IMR-90 (cell line): ENCODE results near the gene HOXD3. TPM values are rescaled to one million over a fixed set of nuclear protein-coding genes. Genes with fewer than 3 reads are reported as not detected.

ENCODE experiments used
- ATAC-seq: fragments of 200-7000 bp; cut with Tn5 transposase; 2 replicates; pipeline ENCODE4 v1.9.1; 2020; ENCODE audit warnings: low read depth, mild to moderate bottlenecking, moderate library complexity
- BruUV-seq: library from RNA; stranded (reverse); fragments of 400-500 nt; replicated peaks from 2 replicates; lab custom pipeline; 2021; lab: Mats Ljungman, UMichigan
- CTCF ChIA-PET: fragments of 300-600 bp; formaldehyde crosslinking; extraction: SDS; loops from one replicate; lab custom pipeline; 2021; ENCODE audit warnings: antibody characterized with exemption; lab: Yijun Ruan, JAX
- POLR2A ChIA-PET: fragments of 300-600 bp; sonication (Branson Sonifier 250); formaldehyde crosslinking; loops from one replicate; lab custom pipeline; 2022; ENCODE audit warnings: antibody characterized with exemption; ENCODE audit not compliant: unreplicated experiment; lab: Charles Lee
- DNase-seq: peaks from one replicate; pipeline ENCODE4 v3.0.0; 2013
- H2AFZ ChIP-seq: replicated peaks from 2 replicates; pipeline ENCODE3; 2013; ENCODE audit warnings: low read length, mild to moderate bottlenecking; ENCODE audit not compliant: poor library complexity
- H2AK5ac ChIP-seq: 2 replicates; pipeline ENCODE4 v1.6.1; 2013; ENCODE audit warnings: low read depth, low read length, inconsistent platforms
- H2AK9ac ChIP-seq: replicated peaks from 2 replicates; pipeline ENCODE3; 2013; ENCODE audit warnings: mild to moderate bottlenecking, low read depth, low read length, moderate library complexity; ENCODE audit not compliant: poor library complexity
- H2BK120ac ChIP-seq: 2 replicates; pipeline ENCODE4 v1.6.1; 2013; ENCODE audit warnings: low read depth, low read length, inconsistent platforms
- H2BK15ac ChIP-seq: 3 replicates; pipeline ENCODE4 v1.6.1; 2013; ENCODE audit warnings: low read depth, low read length, inconsistent platforms
- H2BK20ac ChIP-seq: 2 replicates; pipeline ENCODE4 v1.6.1; 2013; ENCODE audit warnings: low read depth, mild to moderate bottlenecking, inconsistent platforms, low read length, moderate library complexity
- H2BK5ac ChIP-seq: 2 replicates; pipeline ENCODE4 v1.6.1; 2013; ENCODE audit warnings: mild to moderate bottlenecking, low read depth, low read length, inconsistent platforms; ENCODE audit not compliant: poor library complexity, severe bottlenecking
- H3K14ac ChIP-seq: replicated peaks from 2 replicates; pipeline ENCODE4 v1.6.1; 2013; ENCODE audit warnings: low read depth, low read length, inconsistent platforms
- H3K18ac ChIP-seq: 2 replicates; pipeline ENCODE4 v1.6.1; 2013; ENCODE audit warnings: low read depth, low read length, control low read depth
- H3K23ac ChIP-seq: 2 replicates; pipeline ENCODE4 v1.6.1; 2013; ENCODE audit warnings: low read depth, low read length, inconsistent platforms
- H3K27ac ChIP-seq: 2 replicates; pipeline ENCODE4 v1.5.1; 2013; ENCODE audit warnings: mild to moderate bottlenecking, control low read depth, low read length; ENCODE audit not compliant: insufficient read depth
- H3K27me3 ChIP-seq: 2 replicates; pipeline ENCODE4 v1.6.1; 2013; ENCODE audit warnings: low read length; ENCODE audit not compliant: control insufficient read depth, insufficient read depth
- H3K36me3 ChIP-seq: 2 replicates; pipeline ENCODE4 v1.6.1; 2013; ENCODE audit warnings: low read length, mixed read lengths; ENCODE audit not compliant: control insufficient read depth, insufficient read depth
- H3K4ac ChIP-seq: 2 replicates; pipeline ENCODE4 v1.6.1; 2013; ENCODE audit warnings: low read depth, low read length, inconsistent platforms
- H3K4me1 ChIP-seq: 2 replicates; pipeline ENCODE4 v1.6.1; 2013; ENCODE audit warnings: low read length, mixed read lengths; ENCODE audit not compliant: control insufficient read depth, insufficient read depth
- H3K4me2 ChIP-seq: 2 replicates; pipeline ENCODE4 v1.6.1; 2013; ENCODE audit warnings: low read depth, mild to moderate bottlenecking, control low read depth, low read length, moderate library complexity
- H3K4me3 ChIP-seq: 2 replicates; pipeline ENCODE4 v1.5.1; 2013; ENCODE audit warnings: low read depth, mild to moderate bottlenecking, control low read depth, low read length, moderate library complexity; ENCODE audit not compliant: insufficient read depth
- H3K56ac ChIP-seq: 2 replicates; pipeline ENCODE4 v1.6.1; 2013; ENCODE audit warnings: low read length, inconsistent platforms; ENCODE audit not compliant: insufficient read depth; ENCODE audit errors: extremely low read depth
- H3K79me1 ChIP-seq, 2 experiments: 2 replicates each; pipeline ENCODE4 v1.6.1; 2013; ENCODE audit warnings: low read length in 2 of 2, inconsistent platforms in 1 of 2, low read depth in 1 of 2
- H3K9ac ChIP-seq: 2 replicates; pipeline ENCODE4 v1.6.1; 2013; ENCODE audit warnings: low read depth, low read length, control low read depth
- H3K9me1 ChIP-seq: 2 replicates; pipeline ENCODE4 v1.6.1; 2013; ENCODE audit warnings: low read length, inconsistent platforms; ENCODE audit not compliant: insufficient read depth
- H3K9me3 ChIP-seq: 2 replicates; pipeline ENCODE4 v1.6.1; 2013; ENCODE audit warnings: low read length; ENCODE audit not compliant: control insufficient read depth, insufficient read depth
- H4K20me1 ChIP-seq: 2 replicates; pipeline ENCODE4 v1.6.1; 2013; ENCODE audit warnings: low read length, inconsistent platforms; ENCODE audit not compliant: insufficient read depth
- H4K5ac ChIP-seq: 2 replicates; pipeline ENCODE4 v1.6.1; 2013; ENCODE audit warnings: mild to moderate bottlenecking, low read depth, low read length, control low read depth
- H4K8ac ChIP-seq, 2 experiments: 2 replicates each; pipeline ENCODE4 v1.6.1; 2013; ENCODE audit warnings: low read depth in 2 of 2, low read length in 2 of 2, control low read depth in 1 of 2, inconsistent platforms in 1 of 2
- H4K91ac ChIP-seq: 2 replicates; pipeline ENCODE4 v1.6.1; 2013; ENCODE audit warnings: low read depth, low read length, inconsistent platforms; ENCODE audit not compliant: insufficient read depth
- BHLHE40 ChIP-seq: fragments of 150-350 bp; IDR thresholded peaks from 2 replicates; pipeline ENCODE4 v1.6.1; 2016; ENCODE audit warnings: mild to moderate bottlenecking, low read depth, low read length
- CEBPB ChIP-seq: IDR thresholded peaks from 2 replicates; pipeline ENCODE4 v1.6.1; 2012; ENCODE audit warnings: low read depth, low read length, improper control_type of control experiment
- CHD1 ChIP-seq: IDR thresholded peaks from 2 replicates; pipeline ENCODE4 v1.6.1; 2012; ENCODE audit warnings: low read depth, low read length, improper control_type of control experiment
- CTCF ChIP-seq: conservative IDR thresholded peaks from 2 replicates; pipeline ENCODE4 v1.5.1; 2012; ENCODE audit warnings: mild to moderate bottlenecking, low read depth, low read length, improper control_type of control experiment
- FOS ChIP-seq: fragments of 150-350 bp; IDR thresholded peaks from 2 replicates; pipeline ENCODE4 v1.6.1; 2016; ENCODE audit warnings: low read depth, low read length
- MAFK ChIP-seq: IDR thresholded peaks from 2 replicates; pipeline ENCODE4 v1.6.1; 2012; ENCODE audit warnings: low read depth, low read length, improper control_type of control experiment
- MAZ ChIP-seq: IDR thresholded peaks from 2 replicates; pipeline ENCODE4 v1.6.1; 2012; ENCODE audit warnings: low read depth, mild to moderate bottlenecking, low read length, improper control_type of control experiment, moderate library complexity, borderline replicate concordance
- MXI1 ChIP-seq: IDR thresholded peaks from 2 replicates; pipeline ENCODE4 v1.6.1; 2012; ENCODE audit warnings: low read depth, mild to moderate bottlenecking, low read length, moderate library complexity, borderline replicate concordance
- NFE2L2 ChIP-seq: fragments of 150-350 bp; IDR thresholded peaks from 2 replicates; pipeline ENCODE4 v1.6.1; 2016; ENCODE audit warnings: low read depth, mild to moderate bottlenecking, low read length
- POLR2A ChIP-seq: IDR thresholded peaks from 2 replicates; pipeline ENCODE4 v1.6.1; 2012; ENCODE audit warnings: mild to moderate bottlenecking, low read depth, low read length
- RAD21 ChIP-seq: IDR thresholded peaks from 2 replicates; pipeline ENCODE4 v1.6.1; 2012; ENCODE audit warnings: low read length, improper control_type of control experiment
- RCOR1 ChIP-seq: IDR thresholded peaks from 2 replicates; pipeline ENCODE4 v1.6.1; 2012; ENCODE audit warnings: mild to moderate bottlenecking, low read length, improper control_type of control experiment; ENCODE audit not compliant: insufficient replicate concordance
- RFX5 ChIP-seq: IDR thresholded peaks from 2 replicates; pipeline ENCODE4 v1.8.0; 2012; ENCODE audit warnings: low read depth, mild to moderate bottlenecking, low read length, moderate library complexity
- SMC3 ChIP-seq: fragments of 150-350 bp; IDR thresholded peaks from 2 replicates; pipeline ENCODE4 v1.6.1; 2016; ENCODE audit warnings: low read depth, mild to moderate bottlenecking, antibody characterized with exemption, low read length, moderate library complexity
- USF2 ChIP-seq: fragments of 150-350 bp; IDR thresholded peaks from 2 replicates; pipeline ENCODE4 v1.6.1; 2017; ENCODE audit warnings: mild to moderate bottlenecking, antibody characterized with exemption, low read length, low read depth
- WGBS, 2 experiments: methylation state at CpG; one replicate each; pipeline versions ENCODE4 v1.1.5 to v1.1.7; 2013; ENCODE audit warnings: missing lambda C conversion rate in 2 of 2; ENCODE audit not compliant: insufficient read length in 1 of 2; ENCODE audit errors: extremely low coverage in 2 of 2; 5-methylcytosine and 5-hydroxymethylcytosine counted together
- dilution Hi-C: fragments of 300-500 bp; cut with HindIII; formaldehyde crosslinking; loops from one replicate; pipeline ENCODE4 v1.14.3; 2018; ENCODE audit warnings: low sequenced_read_pairs; ENCODE audit not compliant: unreplicated experiment
- in situ Hi-C: fragments of 300-500 bp; cut with MboI; formaldehyde crosslinking; loops from 3 replicates; pipeline ENCODE4 v1.14.3; 2019; ENCODE audit warnings: low sequenced_read_pairs, inconsistent platforms, mixed read lengths
- intact Hi-C: fragments of 100-400 bp; cut with micrococcal nuclease; formaldehyde crosslinking; loops from 2 replicates; pipeline ENCODE4 v1.10.0; 2022
- polyA plus RNA-seq, 3 experiments: library from polyadenylated mRNA; depleted of rRNA; stranded (reverse); fragments of >200 nt; gene quantifications; 2 replicates each; pipeline ENCODE4 v1.2.3, GENCODE V29; 2012; ENCODE audit warnings: low replicate concordance in 1 of 3
- total RNA-seq: library from RNA; depleted of rRNA; stranded (reverse); fragments of >200 nt; gene quantifications from 2 replicates; pipeline ENCODE4 v1.2.3, GENCODE V29; 2012
- TF ChIP-seq, protein P1 (sequence below): fragments of 150-350 bp; IDR thresholded peaks from 2 replicates; pipeline ENCODE4 v1.6.1; 2016; ENCODE audit warnings: low read depth, mild to moderate bottlenecking, low read length, moderate library complexity, borderline replicate concordance

Gene HOXD3
- total and polyA plus RNA-seq, 2 of the 4 experiments (the other 2 are of a cell fraction): not detected

DNA sequence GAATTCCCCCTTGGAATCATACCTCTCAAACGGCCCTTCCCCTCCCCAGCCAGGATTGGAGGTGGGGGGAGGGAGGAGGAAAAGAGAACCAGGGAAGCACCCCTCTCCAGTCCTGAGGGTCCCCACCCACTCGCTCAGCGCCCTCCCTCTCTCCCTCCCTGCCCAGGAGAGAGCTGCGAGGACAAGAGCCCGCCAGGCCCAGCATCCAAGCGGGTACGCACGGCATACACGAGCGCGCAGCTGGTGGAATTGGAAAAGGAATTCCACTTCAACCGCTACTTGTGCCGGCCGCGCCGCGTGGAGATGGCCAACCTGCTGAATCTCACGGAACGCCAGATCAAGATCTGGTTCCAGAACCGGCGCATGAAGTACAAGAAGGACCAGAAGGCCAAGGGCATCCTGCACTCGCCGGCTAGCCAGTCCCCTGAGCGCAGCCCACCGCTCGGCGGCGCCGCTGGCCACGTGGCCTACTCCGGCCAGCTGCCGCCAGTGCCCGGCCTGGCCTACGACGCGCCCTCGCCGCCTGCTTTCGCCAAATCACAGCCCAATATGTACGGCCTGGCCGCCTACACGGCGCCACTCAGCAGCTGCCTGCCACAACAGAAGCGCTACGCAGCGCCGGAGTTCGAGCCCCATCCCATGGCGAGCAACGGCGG, 14.4 kb downstream of the HOXD3 start:
- BruUV-seq: no TSS peak
- Histone ChIP-seq H3K18ac (no peak overlapping the region), H3K27ac (no peak overlapping the region), H4K5ac (no peak overlapping the region), H2BK5ac (no peak overlapping the region), H3K27me3 (peaks cover 64% of the 10 kb centered on the region), H4K20me1 (no peaks in the 10 kb centered on the region), H2BK15ac (no peak overlapping the region), H3K4me2 (no peak overlapping the region), H3K4ac (no peak overlapping the region), H3K14ac (no peak overlapping the region), H3K56ac (no peak overlapping the region), H2AK9ac (no peak overlapping the region), H3K4me3 (no peak overlapping the region), H2BK20ac (no peak overlapping the region), H3K36me3 (no peaks in the 10 kb centered on the region), H2AFZ (peak overlapping the region; percentile 23), H2BK120ac (no peak overlapping the region), H4K91ac (no peak overlapping the region), H3K9me1 (no peaks in the 10 kb centered on the region), H3K4me1 (no peaks in the 10 kb centered on the region), H3K9me3 (peaks cover 10% of the 10 kb centered on the region), H3K79me1 (no peaks in the 10 kb centered on the region), H2AK5ac (no peak overlapping the region), H3K23ac (no peak overlapping the region), H4K8ac (no peak overlapping the region), H3K9ac (no peak overlapping the region)
- in situ Hi-C loops: no loop called here
- WGBS, 2 experiments: 10% methylated on average over 22 of the region's 51 CpGs; no CpG with 5 or more reads in 1 of the 2 experiments
- DNase-seq (no peak), ATAC-seq (0 out of 2 replicates have a peak, but pooled peaks have one; percentile 14)
- dilution Hi-C loops: no loop called here
- ChIA-PET CTCF (interaction anchor here (0.7 kb wide), 1 partner anchor 181 kb away, joined by 3 read pairs; no protein-coding TSS in a partner anchor), POLR2A (no interaction called here)
- TF ChIP-seq CHD1 (no peak), POLR2A (no peak), RFX5 (no peak), MAZ (no peak), BHLHE40 (no peak), CTCF (no peak), RCOR1 (no peak), RAD21 (no peak), CEBPB (no peak), FOS (no peak), SMC3 (no peak), MXI1 (no peak), USF2 (no peak), NFE2L2 (no peak), MAFK (no peak)
- TF ChIP-seq, protein P1, sequence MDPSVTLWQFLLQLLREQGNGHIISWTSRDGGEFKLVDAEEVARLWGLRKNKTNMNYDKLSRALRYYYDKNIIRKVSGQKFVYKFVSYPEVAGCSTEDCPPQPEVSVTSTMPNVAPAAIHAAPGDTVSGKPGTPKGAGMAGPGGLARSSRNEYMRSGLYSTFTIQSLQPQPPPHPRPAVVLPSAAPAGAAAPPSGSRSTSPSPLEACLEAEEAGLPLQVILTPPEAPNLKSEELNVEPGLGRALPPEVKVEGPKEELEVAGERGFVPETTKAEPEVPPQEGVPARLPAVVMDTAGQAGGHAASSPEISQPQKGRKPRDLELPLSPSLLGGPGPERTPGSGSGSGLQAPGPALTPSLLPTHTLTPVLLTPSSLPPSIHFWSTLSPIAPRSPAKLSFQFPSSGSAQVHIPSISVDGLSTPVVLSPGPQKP: no peak
- intact Hi-C loops: no loop called here
